Calu3 (cell line): ENCODE measurements around the gene PRR7. TPM values are rescaled to one million over a fixed set of nuclear protein-coding genes. Genes with fewer than 3 reads are reported as not detected.

Source experiments
- BruUV-seq: library from RNA; stranded (reverse); fragments of 400-500 nt; replicated peaks from 2 replicates; lab custom pipeline; 2021; lab: Mats Ljungman, UMichigan
- CTCF ChIA-PET: fragments of 300-600 bp; sonication (Branson Sonifier 250); formaldehyde crosslinking; loops from one replicate; lab custom pipeline; 2022; ENCODE audit warnings: antibody characterized with exemption; lab: Charles Lee
- DNase-seq: peaks from one replicate; pipeline ENCODE4 v3.0.0; 2022
- H3K27ac Mint-ChIP-seq: one replicate; pipeline ENCODE4 v1.8.0; 2022; ENCODE audit warnings: mixed read lengths; ENCODE audit not compliant: unreplicated experiment
- H3K27me3 Mint-ChIP-seq: one replicate; pipeline ENCODE4 v1.8.0; 2022; ENCODE audit warnings: mixed read lengths; ENCODE audit not compliant: unreplicated experiment
- H3K36me3 Mint-ChIP-seq: one replicate; pipeline ENCODE4 v1.8.0; 2022; ENCODE audit warnings: mild to moderate bottlenecking, moderate library complexity, mixed read lengths; ENCODE audit not compliant: insufficient read depth, unreplicated experiment
- H3K4me1 Mint-ChIP-seq: one replicate; pipeline ENCODE4 v1.8.0; 2022; ENCODE audit warnings: mild to moderate bottlenecking, low read depth, mixed read lengths; ENCODE audit not compliant: unreplicated experiment
- H3K4me3 Mint-ChIP-seq: one replicate; pipeline ENCODE4 v1.8.0; 2022; ENCODE audit warnings: mild to moderate bottlenecking, low read depth, moderate library complexity, mixed read lengths; ENCODE audit not compliant: unreplicated experiment
- H3K9me3 Mint-ChIP-seq: one replicate; pipeline ENCODE4 v1.8.0; 2022; ENCODE audit warnings: low read depth, mixed read lengths; ENCODE audit not compliant: unreplicated experiment
- CTCF ChIP-seq: fragments of 200-600 bp; IDR thresholded peaks from one replicate; pipeline ENCODE4 v1.8.0; 2022; ENCODE audit warnings: antibody characterized with exemption; ENCODE audit not compliant: unreplicated experiment
- intact Hi-C: fragments of 100-400 bp; cut with micrococcal nuclease; formaldehyde crosslinking; loops from one replicate; pipeline ENCODE4 v1.10.0; 2022; ENCODE audit not compliant: unreplicated experiment
- total RNA-seq: library from RNA; stranded (reverse); gene quantifications from 2 replicates; pipeline ENCODE4 v1.2.3, GENCODE V29; 2022

The PRR7 gene
- total RNA-seq, 1 experiment from 2014 or later: 25.2 TPM

DNA sequence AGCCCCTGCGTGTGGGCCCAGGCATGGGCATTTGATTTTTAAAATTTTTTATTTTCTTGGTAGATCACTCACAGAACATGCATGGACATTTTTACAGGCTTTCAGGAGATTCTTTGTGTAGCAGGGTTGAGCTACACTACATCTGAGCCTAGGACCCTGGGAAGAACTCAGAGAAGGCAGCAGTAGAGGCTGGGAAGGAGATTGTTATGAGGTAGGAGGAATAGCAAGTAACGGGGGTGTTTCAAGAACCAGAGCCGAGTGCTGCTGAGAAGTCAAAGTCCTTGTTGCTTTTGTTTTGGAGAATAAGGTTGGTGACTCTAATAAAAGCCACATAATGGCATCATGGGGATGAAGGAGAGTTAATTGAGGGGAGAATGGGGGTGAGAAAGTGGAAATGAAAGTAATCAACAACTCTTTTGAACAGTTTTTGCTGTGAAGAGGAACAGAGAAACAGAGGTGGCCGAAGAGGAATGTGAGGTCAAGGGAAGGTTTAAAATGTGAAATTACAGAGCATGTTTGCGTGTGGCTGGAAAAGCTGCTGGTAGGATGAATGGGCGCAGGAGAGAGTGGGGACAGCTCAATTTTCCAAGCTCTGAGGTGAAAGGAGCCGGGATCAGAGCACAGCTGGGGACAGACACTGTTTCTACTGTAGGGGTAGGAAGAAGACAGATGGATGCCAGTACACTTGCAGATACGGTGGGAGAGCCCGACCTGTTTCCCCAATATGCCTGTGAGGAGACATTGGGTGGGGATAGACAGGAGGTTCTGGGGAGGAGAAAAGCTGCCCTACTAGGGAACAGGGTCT is 55.5 kb downstream of the PRR7 start:
- Mint-ChIP-seq H3K27ac (no peak overlapping the region), H3K27me3 (peaks cover 20% of the 10 kb centered on the region), H3K36me3 (peaks cover 21% of the 10 kb centered on the region), H3K4me1 (peaks cover 22% of the 10 kb centered on the region), H3K4me3 (no peak overlapping the region), H3K9me3 (no peaks in the 10 kb centered on the region)
- no TSS peak for BruUV-seq
- no peak for DNase-seq
- TF ChIP-seq CTCF: no peak
- CTCF ChIA-PET: interaction anchor here (0.7 to 1.6 kb wide), 10 partner anchors 30 to 192 kb away, joined by 3 to 12 read pairs (median 4); no protein-coding TSS in a partner anchor
- intact Hi-C loops: loop anchor here (1.0 to 2.0 kb wide), 2 partner anchors 97 to 112 kb away; no protein-coding TSS in a partner anchor

GRCh38 chr5:177502886-177503285 is 56.3 kb downstream of the PRR7 start:
- peaks cover 21% of the 10 kb centered on the region for H3K36me3 Mint-ChIP-seq
- intact Hi-C loops: no loop called here
- no peaks in the 10 kb centered on the region for H3K9me3 Mint-ChIP-seq
- DNase-seq: no peak
- BruUV-seq: no TSS peak
- H3K27ac Mint-ChIP-seq: no peak overlapping the region
- H3K4me1 Mint-ChIP-seq: peaks cover 20% of the 10 kb centered on the region
- CTCF ChIA-PET: interaction anchor here (1.6 kb wide), 1 partner anchor 46 kb away, joined by 4 read pairs; no protein-coding TSS in a partner anchor
- peaks cover 19% of the 10 kb centered on the region for H3K27me3 Mint-ChIP-seq
- H3K4me3 Mint-ChIP-seq: no peak overlapping the region
- no peak for TF ChIP-seq CTCF

GRCh38 chr5:177503351-177504085 is 56.9 kb downstream of the PRR7 start:
- H3K4me1 Mint-ChIP-seq: peaks cover 14% of the 10 kb centered on the region
- DNase-seq: no peak
- BruUV-seq: no TSS peak
- CTCF ChIA-PET: interaction anchor here (1.6 kb wide), 1 partner anchor 46 kb away, joined by 4 read pairs; no protein-coding TSS in a partner anchor
- intact Hi-C loops: no loop called here
- peaks cover 16% of the 10 kb centered on the region for H3K36me3 Mint-ChIP-seq
- TF ChIP-seq CTCF: no peak
- H3K27ac Mint-ChIP-seq: no peak overlapping the region
- no peak overlapping the region for H3K4me3 Mint-ChIP-seq
- no peaks in the 10 kb centered on the region for H3K9me3 Mint-ChIP-seq
- peaks cover 12% of the 10 kb centered on the region for H3K27me3 Mint-ChIP-seq
